A549 treated with Hydrocortisone at 1 μM for 4 hours (cell line): ENCODE data around the gene LYZL6. TPM values are rescaled to one million over a fixed set of nuclear protein-coding genes. Genes with fewer than 3 reads are reported as not detected.

ENCODE experiments used
- total RNA-seq: library from RNA; stranded (reverse); fragments of 200-300 nt; extraction: Qiagen RNA extraction; gene quantifications from 5 replicates; pipeline ENCODE4 v1.2.3, GENCODE V29; 2022

The LYZL6 gene, protein sequence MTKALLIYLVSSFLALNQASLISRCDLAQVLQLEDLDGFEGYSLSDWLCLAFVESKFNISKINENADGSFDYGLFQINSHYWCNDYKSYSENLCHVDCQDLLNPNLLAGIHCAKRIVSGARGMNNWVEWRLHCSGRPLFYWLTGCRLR
- total RNA-seq = not detected in 5 replicates

DNA sequence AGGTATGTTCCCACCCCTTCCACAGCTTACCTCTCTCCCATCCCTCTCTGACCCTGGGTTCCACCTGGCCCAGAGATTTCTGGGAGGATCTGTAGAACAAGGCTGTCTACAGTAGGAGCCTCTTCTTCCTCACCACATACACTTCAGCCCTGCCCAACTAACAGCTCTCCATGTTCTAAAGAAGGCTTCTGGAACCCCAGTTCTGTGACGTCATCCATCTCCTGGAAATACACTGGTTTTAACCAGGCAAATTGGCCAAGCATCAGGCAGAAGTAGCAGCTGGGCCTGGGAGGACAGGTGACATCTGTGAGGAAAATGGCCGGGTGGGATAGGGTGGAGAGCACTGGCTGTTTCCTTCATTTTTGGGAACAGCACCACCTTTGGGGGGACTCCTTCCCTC lies at the start of gene LYZL6:
Gene LYZL6 (minus strand): TSS at position 177 of the 400 bp plus-strand sequence. CDS start 4,357 bp downstream, outside the sequence.

DNA sequence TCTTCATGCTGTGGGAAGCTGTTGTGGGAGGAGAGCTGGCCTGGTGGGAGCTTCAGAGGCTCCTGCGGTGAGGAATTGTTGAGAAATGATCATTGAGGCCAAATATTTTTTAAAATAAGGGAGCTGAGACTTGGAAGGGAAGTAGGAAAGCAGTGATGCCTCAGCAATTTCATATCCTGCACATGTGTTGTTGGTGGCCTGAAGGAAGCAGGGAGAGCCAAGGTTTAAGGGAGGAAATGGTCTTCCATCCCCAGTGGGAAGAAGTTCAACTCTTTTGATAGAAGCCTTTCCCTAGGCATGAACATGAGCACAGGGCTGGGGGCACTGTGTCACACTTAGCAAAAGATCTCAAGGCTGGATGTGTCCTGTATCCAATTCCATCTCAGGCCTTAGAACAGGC lies 43.1 kb upstream of the LYZL6 start, which contains the start of gene CCL14:
Gene CCL14 (minus strand): TSS at position 87 of the 400 bp plus-strand sequence. CDS start 80 bp downstream, at position 7.

DNA sequence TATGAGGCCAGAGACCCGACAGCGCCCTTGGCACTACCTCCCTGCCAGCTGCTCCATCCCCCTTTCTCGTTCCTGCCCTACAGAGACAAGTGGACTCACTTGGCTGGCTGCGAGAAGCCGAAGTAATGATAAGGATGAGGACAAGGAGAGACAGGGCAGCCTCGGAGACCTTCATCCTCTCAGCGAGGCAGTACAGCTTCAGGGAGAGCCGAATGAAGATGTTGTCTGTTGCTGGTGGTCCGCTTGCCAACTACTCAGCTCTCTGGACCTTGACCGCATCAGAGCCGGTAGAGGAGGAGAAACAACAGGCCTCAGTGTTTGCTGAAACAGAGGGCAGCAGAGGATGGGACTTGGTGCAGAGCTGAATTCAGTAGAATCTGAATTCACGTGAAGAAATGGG lies 37.7 kb upstream of the LYZL6 start, which contains the start of gene CCL16:
Gene CCL16 (minus strand): TSS at position 252 of the 400 bp plus-strand sequence. CDS start 77 bp downstream, at position 175.

DNA sequence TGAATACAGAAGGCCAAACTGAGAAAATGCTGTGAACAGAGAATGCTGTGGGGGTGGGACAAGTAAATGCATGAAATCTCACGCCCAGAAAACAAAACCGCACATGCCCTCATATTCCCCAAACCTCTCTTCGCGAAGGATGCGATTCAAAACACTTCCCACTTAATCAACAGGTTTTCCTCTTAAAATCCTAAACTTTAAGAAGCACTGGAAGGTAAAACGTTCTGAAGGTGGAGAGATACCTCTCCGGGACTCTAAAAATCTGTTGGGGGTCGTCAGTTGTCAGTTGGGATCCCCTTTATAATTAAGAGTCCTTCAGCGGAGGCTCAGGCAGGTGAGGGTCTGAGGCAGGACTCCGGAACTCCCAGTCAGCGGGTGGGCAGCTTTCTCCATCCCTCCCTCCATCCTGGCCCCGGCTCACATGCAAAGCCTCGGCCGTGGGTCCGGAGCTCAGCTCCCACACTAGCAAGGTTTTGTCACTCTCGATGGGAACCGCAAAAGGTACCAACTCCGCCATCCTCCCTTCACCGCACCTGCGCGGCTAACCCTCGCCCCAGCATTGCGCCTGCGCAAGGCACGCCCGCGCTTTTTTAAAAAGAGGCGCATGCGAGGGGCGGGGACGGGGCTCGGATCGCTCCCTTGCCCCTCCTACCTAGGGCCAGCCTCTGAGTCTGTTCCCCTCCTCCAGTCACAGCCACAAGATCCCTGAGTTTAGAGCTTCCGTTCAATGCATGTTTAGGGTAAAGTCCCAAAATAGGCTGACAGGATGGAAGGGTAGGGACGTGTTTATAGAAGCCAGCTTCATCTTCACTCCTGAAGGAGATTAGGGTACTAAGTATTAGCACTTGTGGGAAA lies 13.1 kb downstream of the LYZL6 start, which contains the start of gene RDM1:
Gene RDM1 (minus strand): TSS at position 563 of the 855 bp plus-strand sequence. CDS start 46 bp downstream, at position 517.

Other genes starting within 250 kb of the LYZL6 start
- gene RASL10B, start 212.1 kb downstream of the LYZL6 start, total RNA-seq = 0.13 to 0.15 TPM (median 0.14 TPM) in 5 replicates
- 0.05 to 0.16 TPM (median 0.07 TPM) in 5 replicates for gene GAS2L2, start 190.5 kb downstream of the LYZL6 start, total RNA-seq
- gene C17orf50, start 182.8 kb downstream of the LYZL6 start, total RNA-seq = 0.23 to 0.44 TPM (median 0.41 TPM) in 4 of 5 replicates, not detected in the other
- 5.2 to 8.2 TPM (median 6.7 TPM) in 5 replicates for gene MMP28, start 148.1 kb downstream of the LYZL6 start, total RNA-seq
- 198 to 262 TPM (median 206 TPM) in 5 replicates for gene TAF15, start 134.2 kb downstream of the LYZL6 start, total RNA-seq
- gene HEATR9, start 74.8 kb downstream of the LYZL6 start, total RNA-seq = not detected in 5 replicates
- gene CCL5, start 63.4 kb downstream of the LYZL6 start, total RNA-seq = 0.76 to 1.5 TPM (median 1.3 TPM) in 5 replicates
- 2.4 to 3.0 TPM (median 2.8 TPM) in 5 replicates for gene RDM1, start 12.9 kb downstream of the LYZL6 start, total RNA-seq
- gene CCL16, start 37.8 kb upstream of the LYZL6 start, total RNA-seq = not detected in 5 replicates
- gene CCL14, start 43.0 kb upstream of the LYZL6 start, total RNA-seq = not detected in 5 replicates
- 0.09 to 0.13 TPM in 2 of 5 replicates, not detected in the others for gene CCL15, start 57.8 kb upstream of the LYZL6 start, total RNA-seq
- not detected in 5 replicates for gene CCL23, start 74.3 kb upstream of the LYZL6 start, total RNA-seq
- gene CCL18, start 120.6 kb upstream of the LYZL6 start, total RNA-seq = not detected in 5 replicates
- not detected in 5 replicates for gene CCL3, start 146.4 kb upstream of the LYZL6 start, total RNA-seq
- not detected in 5 replicates for gene CCL4, start 160.1 kb upstream of the LYZL6 start, total RNA-seq
- 2.1 to 3.6 TPM (median 2.5 TPM) in 5 replicates for gene TBC1D3B, start 232.9 kb upstream of the LYZL6 start, total RNA-seq